Nucleus accumbens (tissue), 56 donors: Measurements from ENCODE around the gene RIPK4.
"Not testable (repeated sequence)": the region's sequence is repeated elsewhere in the genome, so short reads cannot be mapped to it uniquely, and the experiment has no call there.

Source experiments
- DNase-seq, 56 donors: peaks; one replicate each; lab custom pipeline; 2025; lab: John Stamatoyannopoulos, UW

Gene RIPK4

GRCh38 chr21:41741253-41742072 lies 25.4 kb downstream of the RIPK4 start:
- DNase-seq, result no peak

GRCh38 chr21:41740604-41741252 lies 26.1 kb downstream of the RIPK4 start:
- DNase-seq, result no peak

GRCh38 chr21:41739936-41740335 lies 26.9 kb downstream of the RIPK4 start:
- DNase-seq, result no peak

- no peak for DNase-seq
Observed at GRCh38 chr21:41739011-41739410, 27.8 kb downstream of the RIPK4 start.

GRCh38 chr21:41737651-41738324 lies 29.1 kb downstream of the RIPK4 start:
- no peak for DNase-seq

- DNase-seq, result no peak
Observed at GRCh38 chr21:41736423-41736822, 30.4 kb downstream of the RIPK4 start.

GRCh38 chr21:41733951-41734689 lies 32.7 kb downstream of the RIPK4 start:
- DNase-seq, result no peak

GRCh38 chr21:41731081-41731480 lies 35.8 kb downstream of the RIPK4 start:
- no peak for DNase-seq

GRCh38 chr21:41730367-41730765 lies 36.5 kb downstream of the RIPK4 start:
- no peak for DNase-seq

GRCh38 chr21:41729701-41730366 lies 37.0 kb downstream of the RIPK4 start:
- DNase-seq, result no peak

- DNase-seq, result no peak
Observed at GRCh38 chr21:41727784-41728763, 38.8 kb downstream of the RIPK4 start.

- DNase-seq, result no peak
Observed at GRCh38 chr21:41726970-41727783, 39.7 kb downstream of the RIPK4 start.

GRCh38 chr21:41726630-41726969 lies 40.3 kb downstream of the RIPK4 start:
- no peak for DNase-seq

- no peak for DNase-seq
Observed at GRCh38 chr21:41726058-41726558, 40.7 kb downstream of the RIPK4 start.

GRCh38 chr21:41725421-41726031 lies 41.3 kb downstream of the RIPK4 start:
- no peak for DNase-seq

GRCh38 chr21:41723835-41724234 lies 43.0 kb downstream of the RIPK4 start:
- DNase-seq, result not testable (repeated sequence)
